Esophagus (tissue), 2 donors: ENCODE results near the gene CCR5. TPM values are rescaled to one million over a fixed set of nuclear protein-coding genes. Genes with fewer than 3 reads are reported as not detected.
"Not testable (repeated sequence)": the region's sequence is repeated elsewhere in the genome, so short reads cannot be mapped to it uniquely, and the experiment has no call there.

ENCODE experiments used
- H3K27ac ChIP-seq, 2 donors: one replicate each; pipeline ENCODE4 v1.5.1; 2013; ENCODE audit warnings: low read depth in 2 of 2, mild to moderate bottlenecking in 2 of 2, inconsistent platforms in 1 of 2, low read length in 1 of 2, moderate library complexity in 1 of 2
- H3K27me3 ChIP-seq, 2 donors: one replicate each; pipeline ENCODE4 v1.6.1; 2013; ENCODE audit warnings: low read length in 2 of 2, control low read depth in 1 of 2, mild to moderate bottlenecking in 1 of 2; ENCODE audit not compliant: insufficient read depth in 2 of 2, control insufficient read depth in 1 of 2
- H3K36me3 ChIP-seq, 2 donors: one replicate each; pipeline ENCODE4 v1.6.1; 2013; ENCODE audit warnings: low read length in 1 of 2; ENCODE audit not compliant: control insufficient read depth in 2 of 2, insufficient read depth in 2 of 2
- H3K4me1 ChIP-seq, 2 donors: one replicate each; pipeline ENCODE4 v1.6.1; 2013; ENCODE audit warnings: low read length in 1 of 2; ENCODE audit not compliant: control insufficient read depth in 2 of 2, insufficient read depth in 2 of 2
- H3K4me3 ChIP-seq, 2 donors: one replicate each; pipeline ENCODE4 v1.5.1; 2013; ENCODE audit warnings: low read length in 2 of 2, mild to moderate bottlenecking in 2 of 2, low read depth in 1 of 2, moderate library complexity in 1 of 2
- H3K9me3 ChIP-seq, 2 donors: one replicate each; pipeline ENCODE4 v1.6.1; 2013; ENCODE audit warnings: mild to moderate bottlenecking in 2 of 2, low read depth in 1 of 2, low read length in 1 of 2, moderate library complexity in 1 of 2; ENCODE audit not compliant: control insufficient read depth in 2 of 2, insufficient read depth in 1 of 2
- WGBS, 2 donors: extraction: QIAGEN DNeasy Blood & Tissue Kit; methylation state at CpG; one replicate each; pipeline ENCODE4 v1.1.7; 2013; 5-methylcytosine and 5-hydroxymethylcytosine counted together
- polyA plus RNA-seq, 2 donors: library from polyadenylated mRNA; stranded (reverse); fragments of 200-250 nt; gene quantifications; one replicate each; pipeline ENCODE4 v1.2.3, GENCODE V29; 2013
- donor health status: healthy with polysubstance abuse.
- donor health status: Bipolar disorder and iron deficiency.

CCR5 gene
- polyA plus RNA-seq, 2 donors = 0.73 to 1.2 TPM

DNA sequence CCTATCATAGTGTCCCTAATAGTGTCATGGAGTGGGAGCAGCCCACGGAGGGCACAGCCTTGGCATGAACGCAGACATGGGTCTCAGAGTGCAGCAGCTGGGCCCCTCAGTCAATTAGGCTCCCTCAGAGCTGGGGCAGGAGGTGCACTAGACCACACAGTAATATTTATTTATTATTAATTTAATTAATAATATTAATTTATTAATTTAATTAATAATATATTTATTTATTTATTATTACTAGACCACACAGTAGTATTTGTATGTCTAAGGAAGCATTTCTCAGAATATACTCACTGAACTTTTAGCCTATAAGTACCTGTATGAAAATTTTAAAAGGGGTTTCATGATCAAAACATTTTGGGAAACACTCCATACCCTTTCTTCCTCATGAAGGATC, 30.8 kb downstream of the CCR5 start:
- no peaks in the 10 kb centered on the region for H3K27me3 ChIP-seq
- H3K36me3 ChIP-seq = no peaks in the 10 kb centered on the region
- no peak overlapping the region for H3K27ac ChIP-seq
- peaks cover 0 to 2% of the 10 kb centered on the region in 2 donors for H3K4me1 ChIP-seq
- 95 to 98% methylated on average over 2 of the region's 2 CpGs for WGBS, 2 donors
- H3K4me3 ChIP-seq = no peak overlapping the region
- H3K9me3 ChIP-seq = no peaks in the 10 kb centered on the region

DNA sequence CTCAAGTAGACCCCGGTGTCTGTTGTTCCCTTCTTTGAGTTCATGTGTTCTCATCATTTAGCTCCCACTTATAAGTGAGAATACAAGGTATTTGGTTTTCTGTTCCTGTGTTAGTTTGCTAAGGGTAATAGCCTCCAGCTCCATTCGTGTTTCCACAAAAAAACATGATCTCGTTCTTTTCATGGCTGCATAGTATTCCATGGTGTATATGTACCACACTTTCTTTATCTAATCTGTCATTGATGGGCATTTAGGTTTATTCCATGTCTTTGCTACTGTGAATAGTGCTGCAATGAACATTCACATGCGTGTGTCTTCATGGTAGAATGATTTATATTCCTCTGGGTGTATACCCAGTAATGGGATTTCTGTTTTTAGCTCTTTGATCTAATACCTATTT, 32.2 kb downstream of the CCR5 start:
- WGBS, 2 donors = 94 to 95% methylated on average over 4 of the region's 4 CpGs
- H3K4me3 ChIP-seq, H3K4me1 ChIP-seq, H3K27ac ChIP-seq, H3K27me3 ChIP-seq, H3K36me3 ChIP-seq, H3K9me3 ChIP-seq: not testable (repeated sequence)

DNA sequence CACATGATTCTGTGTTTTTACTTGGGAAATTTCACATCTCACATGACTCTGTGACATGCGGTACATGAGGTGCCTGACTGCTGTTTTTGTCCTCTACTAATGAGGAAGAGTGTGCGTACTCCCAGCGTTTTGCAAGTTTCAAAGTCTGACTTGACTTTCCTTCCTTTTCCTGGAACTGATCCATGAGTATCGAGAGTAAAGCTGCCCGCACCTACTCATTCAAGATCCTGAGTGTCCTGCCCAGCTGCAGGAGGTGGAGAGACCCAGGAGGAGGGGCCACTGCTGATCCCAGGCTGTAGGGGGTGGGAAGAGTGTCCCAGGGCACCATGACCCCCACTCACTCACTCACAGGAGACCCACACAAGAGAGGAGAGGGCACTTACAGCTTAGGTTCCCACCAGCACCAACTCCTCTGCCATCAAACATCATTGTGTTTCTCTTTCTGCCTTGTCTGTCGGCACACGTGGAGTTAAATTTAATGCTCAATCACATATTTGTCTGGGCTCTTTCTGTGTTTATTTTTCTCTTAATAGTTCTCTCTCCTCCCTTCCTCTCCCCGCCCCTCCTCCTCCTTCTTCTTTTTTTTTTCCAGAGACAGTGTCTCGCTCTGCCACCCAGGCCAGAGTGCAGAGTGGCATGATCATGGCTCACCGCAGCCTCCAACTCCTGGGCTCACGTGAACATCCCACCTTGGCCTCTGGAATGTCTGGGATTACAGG, 34.7 kb downstream of the CCR5 start:
- Histone ChIP-seq H3K4me1 (peaks cover 0 to 2% of the 10 kb centered on the region in 2 donors), H3K4me3 (no peak overlapping the region), H3K9me3 (no peaks in the 10 kb centered on the region), H3K36me3 (no peaks in the 10 kb centered on the region), H3K27me3 (no peaks in the 10 kb centered on the region), H3K27ac (peak overlapping the region; percentile 57 to 68)
- WGBS, 2 donors = 35 to 40% methylated on average over 11 of the region's 11 CpGs

DNA sequence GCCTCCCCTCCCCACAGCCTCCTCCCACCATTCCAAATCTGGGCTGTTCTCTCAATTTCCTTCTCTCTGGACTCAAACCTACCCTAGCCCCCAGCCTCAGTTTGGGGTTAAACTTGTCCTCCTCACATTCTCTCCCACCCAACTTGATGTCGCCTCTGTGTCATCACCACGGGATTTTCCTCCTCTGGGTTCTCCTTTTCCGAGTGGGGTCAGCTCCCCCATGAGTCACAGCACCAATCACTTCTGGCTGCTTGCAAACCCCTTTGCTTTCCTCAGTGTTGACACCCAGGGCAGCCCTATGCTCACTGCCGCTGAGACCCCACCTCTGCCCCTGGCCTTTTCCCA, 35.7 kb downstream of the CCR5 start:
- Histone ChIP-seq H3K27me3 (no peaks in the 10 kb centered on the region), H3K36me3 (no peaks in the 10 kb centered on the region), H3K4me3 (no peak overlapping the region), H3K4me1 (peaks cover 0 to 2% of the 10 kb centered on the region in 2 donors), H3K9me3 (no peaks in the 10 kb centered on the region), H3K27ac (peak overlapping the region; percentile 38 to 47)
- WGBS, 2 donors = 68 to 77% methylated on average over 4 of the region's 4 CpGs

DNA sequence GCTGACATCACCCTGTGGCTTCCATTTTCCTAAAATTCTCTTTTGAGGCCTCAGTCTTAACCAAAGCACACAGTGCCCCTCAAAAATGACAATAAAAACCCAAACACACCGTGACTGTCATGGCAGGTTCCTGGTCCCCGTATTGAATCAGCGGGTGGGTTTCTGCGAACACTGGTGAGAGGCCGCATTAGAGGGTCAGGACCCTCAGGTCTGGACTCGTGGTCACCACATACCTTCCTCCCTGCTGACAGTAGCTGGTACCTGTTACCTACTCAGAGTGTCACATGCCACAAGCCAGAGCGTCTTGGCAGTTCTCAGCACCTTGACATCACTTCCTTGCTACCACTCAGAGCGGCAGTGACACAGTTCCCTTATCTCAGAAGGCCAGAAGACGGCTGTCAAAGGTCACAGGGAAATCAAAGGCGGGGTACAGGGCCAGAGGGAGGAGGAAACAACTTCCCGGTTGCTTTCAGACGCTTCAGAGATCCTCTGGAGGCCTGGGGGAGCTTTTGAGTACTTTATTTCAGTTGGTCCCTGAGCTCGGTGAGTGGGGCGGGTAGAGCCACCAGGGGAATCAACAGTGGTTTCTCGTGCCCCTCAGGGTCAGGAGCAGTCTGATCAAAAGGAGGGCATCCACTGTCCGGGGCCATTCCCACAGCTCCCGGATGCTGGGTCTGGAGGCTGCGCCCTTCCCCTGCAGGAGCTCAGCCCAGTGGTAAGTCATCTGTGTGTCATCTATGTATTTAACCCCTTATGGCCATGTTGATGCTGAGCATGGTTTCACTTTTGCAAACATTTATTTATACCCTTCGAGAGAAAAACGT, 36.3 kb downstream of the CCR5 start, which contains the start of the genes CCR5AS and CCRL2:
Gene CCR5AS (minus strand): TSS at position 279 of the 824 bp plus-strand sequence.
Gene CCRL2 (plus strand): TSS at position 472 of the 824 bp plus-strand sequence. CDS start 821 bp downstream, outside the sequence.
- WGBS, 2 donors = 47 to 55% methylated on average over 20 of the region's 20 CpGs
- Histone ChIP-seq H3K4me1 (peaks cover 0 to 2% of the 10 kb centered on the region in 2 donors), H3K4me3 (no peak within 1 kb of the TSS)

DNA sequence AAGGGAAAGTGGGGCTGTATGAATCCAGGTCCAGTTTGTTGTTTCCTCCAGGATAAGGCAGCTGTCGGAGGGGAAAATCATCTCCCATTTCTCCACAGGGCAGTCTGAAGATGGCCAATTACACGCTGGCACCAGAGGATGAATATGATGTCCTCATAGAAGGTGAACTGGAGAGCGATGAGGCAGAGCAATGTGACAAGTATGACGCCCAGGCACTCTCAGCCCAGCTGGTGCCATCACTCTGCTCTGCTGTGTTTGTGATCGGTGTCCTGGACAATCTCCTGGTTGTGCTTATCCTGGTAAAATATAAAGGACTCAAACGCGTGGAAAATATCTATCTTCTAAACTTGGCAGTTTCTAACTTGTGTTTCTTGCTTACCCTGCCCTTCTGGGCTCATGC, 37.2 kb downstream of the CCR5 start:
- Histone ChIP-seq H3K4me1 (peaks cover 0 to 2% of the 10 kb centered on the region in 2 donors), H3K36me3 (no peaks in the 10 kb centered on the region), H3K9me3 (no peaks in the 10 kb centered on the region), H3K4me3 (no peak overlapping the region), H3K27me3 (no peaks in the 10 kb centered on the region), H3K27ac (peak overlapping the region in 1 of 2 donors; percentile 61)
- WGBS, 2 donors = 67 to 77% methylated on average over 7 of the region's 7 CpGs

More for the DNA sequence above, 36.3 kb downstream of the CCR5 start, which contains the start of the genes CCR5AS and CCRL2:
- H3K36me3 ChIP-seq = no peaks in the 10 kb centered on the region
- H3K27ac ChIP-seq = peak within 1 kb of the TSS; percentile 61
- H3K9me3 ChIP-seq = no peaks in the 10 kb centered on the region
- no peaks in the 10 kb centered on the region for H3K27me3 ChIP-seq

DNA sequence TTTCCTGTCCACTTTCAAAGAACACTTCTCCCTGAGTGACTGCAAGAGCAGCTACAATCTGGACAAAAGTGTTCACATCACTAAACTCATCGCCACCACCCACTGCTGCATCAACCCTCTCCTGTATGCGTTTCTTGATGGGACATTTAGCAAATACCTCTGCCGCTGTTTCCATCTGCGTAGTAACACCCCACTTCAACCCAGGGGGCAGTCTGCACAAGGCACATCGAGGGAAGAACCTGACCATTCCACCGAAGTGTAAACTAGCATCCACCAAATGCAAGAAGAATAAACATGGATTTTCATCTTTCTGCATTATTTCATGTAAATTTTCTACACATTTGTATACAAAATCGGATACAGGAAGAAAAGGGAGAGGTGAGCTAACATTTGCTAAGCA, 38.1 kb downstream of the CCR5 start:
- Histone ChIP-seq H3K36me3 (no peaks in the 10 kb centered on the region), H3K27ac (no peak overlapping the region), H3K4me3 (no peak overlapping the region), H3K4me1 (peaks cover 0 to 2% of the 10 kb centered on the region in 2 donors), H3K27me3 (no peaks in the 10 kb centered on the region), H3K9me3 (no peaks in the 10 kb centered on the region)
- WGBS, 2 donors = 92 to 93% methylated on average over 7 of the region's 7 CpGs

DNA sequence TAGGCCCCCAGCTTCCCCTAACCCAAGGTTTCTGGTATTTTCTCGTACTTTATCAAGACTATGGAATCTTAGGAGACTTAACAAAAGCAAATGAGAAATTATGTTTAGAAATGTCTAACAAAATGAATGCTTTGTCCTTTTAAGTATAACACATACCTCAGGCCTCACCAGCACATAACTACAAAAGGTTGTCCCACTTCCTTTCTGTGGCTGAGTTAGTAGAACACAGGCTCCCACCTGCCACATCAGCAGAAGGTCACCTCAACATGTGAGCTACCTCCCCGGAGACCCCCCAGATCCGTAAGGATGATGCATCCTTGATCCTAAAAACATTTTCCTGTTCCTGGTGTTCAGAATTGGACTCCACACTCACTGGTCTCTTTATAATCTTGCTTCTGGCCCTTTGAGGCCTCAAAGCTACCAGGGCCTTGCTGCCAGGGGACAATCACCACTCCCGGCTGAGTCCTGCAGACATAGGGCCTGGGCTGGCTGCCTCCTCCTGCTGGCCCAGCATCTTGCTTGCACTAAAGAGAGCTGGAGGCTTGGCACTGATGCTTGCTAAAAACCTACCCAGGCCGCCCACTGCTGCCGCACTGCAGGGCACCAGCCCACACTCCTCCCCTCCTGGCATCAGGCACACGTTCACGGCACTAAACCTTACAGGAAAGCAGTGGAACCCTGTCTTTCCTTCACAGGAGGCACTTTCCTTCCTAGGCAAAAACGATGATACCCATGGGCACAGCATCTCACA, 39.2 kb downstream of the CCR5 start:
- WGBS, 2 donors = 84 to 88% methylated on average over 9 of the region's 9 CpGs
- H3K27ac ChIP-seq = no peak overlapping the region
- H3K4me3 ChIP-seq = no peak overlapping the region
- H3K4me1 ChIP-seq = peaks cover 0 to 2% of the 10 kb centered on the region in 2 donors
- no peaks in the 10 kb centered on the region for H3K9me3 ChIP-seq
- no peaks in the 10 kb centered on the region for H3K36me3 ChIP-seq
- no peaks in the 10 kb centered on the region for H3K27me3 ChIP-seq

DNA sequence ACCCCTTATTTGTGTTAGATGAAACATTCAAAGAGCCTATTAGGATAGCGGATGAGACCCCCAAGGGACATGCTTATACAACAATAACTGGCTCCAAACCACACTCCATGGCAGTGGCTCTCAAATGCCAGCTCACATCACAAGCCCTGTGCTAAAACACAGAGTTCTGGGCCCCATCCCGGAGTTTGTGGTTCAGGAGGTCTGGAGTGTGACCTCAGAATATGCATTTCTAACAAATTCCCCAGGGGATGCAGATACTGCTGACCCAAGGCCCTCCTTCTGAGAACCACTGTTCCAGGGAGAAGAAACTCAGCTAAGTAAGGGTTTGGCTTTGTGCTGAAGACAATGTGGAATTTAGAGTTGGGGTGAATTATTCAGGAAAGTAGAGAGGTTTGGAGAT, 39.9 kb downstream of the CCR5 start:
- H3K4me3 ChIP-seq = no peak overlapping the region
- no peaks in the 10 kb centered on the region for H3K4me1 ChIP-seq
- H3K27me3 ChIP-seq = no peaks in the 10 kb centered on the region
- no peak overlapping the region for H3K27ac ChIP-seq
- WGBS, 2 donors = 91 to 98% methylated on average over 2 of the region's 2 CpGs
- no peaks in the 10 kb centered on the region for H3K9me3 ChIP-seq
- no peaks in the 10 kb centered on the region for H3K36me3 ChIP-seq
